ENCODE data around the gene XYLT1. TPM values are rescaled to one million over a fixed set of nuclear protein-coding genes. Genes with fewer than 3 reads are reported as not detected.

Gene XYLT1
- total RNA-seq, 6 experiments from 2014 or later = 22.0 to 51.1 (median 27.5) TPM

DNA sequence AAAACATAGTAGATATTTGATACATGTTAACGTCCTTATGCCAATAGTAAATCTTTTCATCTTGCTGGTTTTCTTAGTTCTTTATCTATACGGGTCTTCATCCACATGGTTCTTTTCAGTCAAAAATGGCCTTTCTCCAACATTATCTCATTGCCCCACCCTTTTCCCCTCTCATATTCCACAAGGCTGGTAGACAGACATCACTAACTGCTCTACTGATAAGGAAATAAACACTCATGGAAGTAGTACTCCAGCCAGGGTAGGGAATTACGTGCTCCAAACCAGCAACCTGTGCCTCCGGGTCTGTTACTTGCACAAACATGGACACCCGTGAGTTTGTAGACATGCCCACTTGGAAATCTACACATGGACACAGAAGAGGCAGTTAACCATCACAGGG, 141.4 kb downstream of the XYLT1 start:
- H3K27ac Mint-ChIP-seq = no peak overlapping the region
- H3K27me3 Mint-ChIP-seq (ENCODE audit: insufficient read depth) = 0 out of 2 replicates have a peak, but pooled peaks cover 1% of the 10 kb centered on the region
- H3K4me3 Mint-ChIP-seq = peak overlapping the region; percentile 15; the same call in 1 of the 2 replicates

DNA sequence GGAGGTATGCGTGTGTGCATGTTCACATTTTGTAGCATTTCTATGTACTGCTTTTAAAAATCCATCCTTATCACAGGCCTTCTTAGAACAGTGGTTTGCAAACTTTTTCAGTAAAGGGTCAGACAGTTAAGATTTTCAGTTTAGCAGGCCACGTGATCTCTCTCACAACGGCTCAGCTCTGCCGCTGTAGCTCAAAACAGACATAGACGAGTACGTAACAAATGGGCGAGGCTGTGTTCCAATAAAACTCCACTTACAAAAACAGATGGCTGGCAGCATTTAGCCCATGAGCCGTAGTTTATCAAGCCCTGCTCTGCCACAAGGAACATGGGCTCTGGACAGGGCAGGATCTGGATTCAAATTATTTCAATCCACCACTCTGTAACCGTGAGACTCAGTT, 141.8 kb downstream of the XYLT1 start:
- Mint-ChIP-seq H3K4me3 (peak overlapping the region; percentile 15; the same call in 1 of the 2 replicates), H3K4me1 (ENCODE audit: low read depth) (peaks cover 16% of the 10 kb centered on the region), H3K9me3 (no peaks in the 10 kb centered on the region), H3K27me3 (ENCODE audit: insufficient read depth) (0 out of 2 replicates have a peak, but pooled peaks cover 1% of the 10 kb centered on the region), H3K36me3 (ENCODE audit: low read depth) (no peaks in the 10 kb centered on the region), H3K27ac (no peak overlapping the region; the same call in 1 of the 2 replicates)
- no peak for DNase-seq
- TF ChIP-seq, protein P1, sequence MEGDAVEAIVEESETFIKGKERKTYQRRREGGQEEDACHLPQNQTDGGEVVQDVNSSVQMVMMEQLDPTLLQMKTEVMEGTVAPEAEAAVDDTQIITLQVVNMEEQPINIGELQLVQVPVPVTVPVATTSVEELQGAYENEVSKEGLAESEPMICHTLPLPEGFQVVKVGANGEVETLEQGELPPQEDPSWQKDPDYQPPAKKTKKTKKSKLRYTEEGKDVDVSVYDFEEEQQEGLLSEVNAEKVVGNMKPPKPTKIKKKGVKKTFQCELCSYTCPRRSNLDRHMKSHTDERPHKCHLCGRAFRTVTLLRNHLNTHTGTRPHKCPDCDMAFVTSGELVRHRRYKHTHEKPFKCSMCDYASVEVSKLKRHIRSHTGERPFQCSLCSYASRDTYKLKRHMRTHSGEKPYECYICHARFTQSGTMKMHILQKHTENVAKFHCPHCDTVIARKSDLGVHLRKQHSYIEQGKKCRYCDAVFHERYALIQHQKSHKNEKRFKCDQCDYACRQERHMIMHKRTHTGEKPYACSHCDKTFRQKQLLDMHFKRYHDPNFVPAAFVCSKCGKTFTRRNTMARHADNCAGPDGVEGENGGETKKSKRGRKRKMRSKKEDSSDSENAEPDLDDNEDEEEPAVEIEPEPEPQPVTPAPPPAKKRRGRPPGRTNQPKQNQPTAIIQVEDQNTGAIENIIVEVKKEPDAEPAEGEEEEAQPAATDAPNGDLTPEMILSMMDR (IDR thresholded peaks at IDR 0.05) = no peak

More for the DNA sequence above, 141.4 kb downstream of the XYLT1 start:
- no peak for DNase-seq
- Mint-ChIP-seq H3K9me3 (no peaks in the 10 kb centered on the region), H3K36me3 (ENCODE audit: low read depth) (no peaks in the 10 kb centered on the region), H3K4me1 (ENCODE audit: low read depth) (peaks cover 21% of the 10 kb centered on the region)
- TF ChIP-seq, protein P1 (IDR thresholded peaks at IDR 0.05) = no peak

DNA sequence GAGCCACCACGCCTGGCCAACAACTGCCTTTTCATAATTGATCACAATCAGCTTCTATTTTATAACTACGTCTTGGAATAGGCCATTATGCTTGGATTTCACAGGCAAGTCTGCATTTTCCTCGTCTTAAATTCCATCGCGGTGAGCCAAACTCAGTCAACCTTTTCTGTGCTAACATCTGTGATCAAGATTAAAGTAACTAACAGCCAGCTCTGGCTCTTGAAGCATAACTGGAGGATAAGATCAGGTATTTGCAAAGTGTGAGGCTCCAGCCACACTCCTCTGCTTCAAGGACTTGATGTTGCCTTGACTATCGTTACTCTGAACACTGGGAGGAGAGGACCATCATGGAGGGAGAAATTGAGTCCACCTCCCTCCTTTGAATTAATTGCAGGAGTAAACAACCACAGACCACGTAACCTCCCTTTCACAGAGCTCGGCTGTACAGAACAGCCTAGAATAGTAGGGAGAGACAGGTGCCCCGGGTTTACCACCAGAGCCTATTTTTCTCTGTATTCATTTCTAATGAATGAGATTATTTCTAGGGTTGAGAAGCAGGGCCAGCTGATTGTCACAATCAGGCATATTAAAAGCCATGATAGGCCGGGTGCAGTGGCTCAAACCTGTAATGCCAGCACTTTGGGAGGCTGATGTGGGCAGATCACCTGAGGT, 143.0 kb downstream of the XYLT1 start:
- H3K4me1 Mint-ChIP-seq (ENCODE audit: low read depth) = peaks cover 12% of the 10 kb centered on the region
- no peak for DNase-seq
- no peaks in the 10 kb centered on the region for H3K9me3 Mint-ChIP-seq
- H3K36me3 Mint-ChIP-seq (ENCODE audit: low read depth) = no peaks in the 10 kb centered on the region
- 0 out of 2 replicates have a peak, but pooled peaks cover 1% of the 10 kb centered on the region for H3K27me3 Mint-ChIP-seq (ENCODE audit: insufficient read depth)
- H3K27ac Mint-ChIP-seq = no peak overlapping the region
- H3K4me3 Mint-ChIP-seq = no peak overlapping the region
- TF ChIP-seq, protein P1 (IDR thresholded peaks at IDR 0.05) = no peak

DNA sequence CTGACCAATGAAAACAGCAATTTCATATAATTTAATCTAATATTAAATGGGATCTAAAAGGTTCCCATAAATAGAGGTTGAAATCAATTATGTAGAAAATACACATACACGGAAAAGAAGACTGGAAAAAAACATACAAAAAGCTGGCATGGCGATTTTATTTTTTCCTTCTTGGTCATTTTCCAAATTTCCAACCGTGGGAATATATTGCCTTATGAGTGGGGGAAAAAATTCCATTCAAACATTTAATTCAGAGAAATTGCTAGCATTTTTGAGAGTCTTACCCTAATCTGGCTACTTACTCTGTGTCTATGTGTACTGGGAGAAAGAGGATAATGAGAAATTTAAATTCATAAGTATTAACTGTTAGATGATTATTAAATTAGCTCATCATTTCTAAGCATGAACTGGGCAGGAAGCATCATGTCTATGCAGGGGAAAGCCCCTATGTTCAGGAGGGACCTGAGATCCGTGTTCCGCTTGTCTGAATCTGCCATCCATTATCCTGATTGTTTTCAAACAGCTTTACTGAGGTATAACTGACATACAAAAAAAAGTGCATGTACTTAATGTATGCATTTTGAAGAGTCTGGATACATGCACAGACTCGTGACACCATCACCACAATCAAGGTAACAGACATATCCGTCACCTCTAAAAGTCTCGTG, 145.2 kb downstream of the XYLT1 start:
- no peaks in the 10 kb centered on the region for H3K27me3 Mint-ChIP-seq (ENCODE audit: insufficient read depth)
- TF ChIP-seq, protein P1 (IDR thresholded peaks at IDR 0.05) = no peak
- no peak for DNase-seq
- peaks cover 23% of the 10 kb centered on the region for H3K4me1 Mint-ChIP-seq (ENCODE audit: low read depth)
- no peaks in the 10 kb centered on the region for H3K9me3 Mint-ChIP-seq
- no peak overlapping the region for H3K27ac Mint-ChIP-seq
- no peak overlapping the region for H3K4me3 Mint-ChIP-seq
- no peaks in the 10 kb centered on the region for H3K36me3 Mint-ChIP-seq (ENCODE audit: low read depth)

DNA sequence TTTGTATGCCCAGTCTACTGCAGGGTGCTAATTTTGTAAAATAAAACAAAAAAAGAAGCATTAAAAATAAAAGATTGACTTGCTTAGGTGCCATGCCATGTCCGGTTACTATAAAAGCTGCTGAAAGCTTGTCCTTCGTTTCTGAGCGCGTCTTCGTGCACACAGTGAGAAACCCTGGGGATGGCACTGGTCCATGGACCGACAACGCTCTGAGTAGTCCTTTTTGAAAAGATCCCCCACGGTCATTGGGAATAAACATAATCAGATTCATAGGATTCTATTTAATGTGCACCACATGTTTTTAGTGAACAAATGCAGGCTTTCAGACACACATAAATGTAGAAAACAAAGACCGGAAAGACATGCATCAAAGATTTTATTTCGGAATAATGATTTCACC, 146.3 kb downstream of the XYLT1 start:
- H3K4me1 Mint-ChIP-seq (ENCODE audit: low read depth) = peaks cover 29% of the 10 kb centered on the region
- no peak overlapping the region for H3K4me3 Mint-ChIP-seq
- H3K27me3 Mint-ChIP-seq (ENCODE audit: insufficient read depth) = no peaks in the 10 kb centered on the region; the same call in 1 of the 2 replicates
- TF ChIP-seq, protein P1 (IDR thresholded peaks at IDR 0.05) = no peak
- no peak for DNase-seq
- no peak overlapping the region for H3K27ac Mint-ChIP-seq
- no peaks in the 10 kb centered on the region for H3K36me3 Mint-ChIP-seq (ENCODE audit: low read depth)
- H3K9me3 Mint-ChIP-seq = no peaks in the 10 kb centered on the region

Measured in HFFc6 (cell line).